IPS-18a (cell line): ENCODE measurements around the gene NEU4.
"Not testable (repeated sequence)": the region's sequence is repeated elsewhere in the genome, so short reads cannot be mapped to it uniquely, and the experiment has no call there.

Source experiments
- H3K27ac ChIP-seq: one replicate; pipeline ENCODE4 v1.5.1; 2013; ENCODE audit warnings: low read length
- H3K27me3 ChIP-seq: one replicate; pipeline ENCODE4 v1.6.1; 2013; ENCODE audit warnings: mild to moderate bottlenecking, low read length; ENCODE audit not compliant: control insufficient read depth, insufficient read depth
- H3K36me3 ChIP-seq: one replicate; pipeline ENCODE4 v1.6.1; 2013; ENCODE audit warnings: low read depth, low read length; ENCODE audit not compliant: control insufficient read depth
- H3K4me1 ChIP-seq: one replicate; pipeline ENCODE4 v1.6.1; 2013; ENCODE audit warnings: low read depth, low read length; ENCODE audit not compliant: control insufficient read depth
- H3K4me3 ChIP-seq: one replicate; pipeline ENCODE4 v1.5.1; 2013; ENCODE audit warnings: low read length
- H3K9ac ChIP-seq: one replicate; pipeline ENCODE4 v1.6.1; 2013; ENCODE audit warnings: mild to moderate bottlenecking, low read length, moderate library complexity
- H3K9me3 ChIP-seq: one replicate; pipeline ENCODE4 v1.6.1; 2013; ENCODE audit warnings: low read depth, low read length; ENCODE audit not compliant: control insufficient read depth

NEU4 gene

GRCh38 chr2:241777170-241777685 lies 31.8 kb upstream of the NEU4 start:
- no peaks in the 10 kb centered on the region for H3K27me3 ChIP-seq
- H3K27ac ChIP-seq: no peak overlapping the region
- H3K36me3 ChIP-seq: no peaks in the 10 kb centered on the region
- peaks cover 6% of the 10 kb centered on the region for H3K4me1 ChIP-seq
- H3K9me3 ChIP-seq: peaks cover 12% of the 10 kb centered on the region
- H3K9ac ChIP-seq: no peak overlapping the region
- H3K4me3 ChIP-seq: no peak overlapping the region

- Histone ChIP-seq H3K36me3 (no peaks in the 10 kb centered on the region), H3K9ac (no peak overlapping the region), H3K4me1 (peaks cover 6% of the 10 kb centered on the region), H3K27ac (no peak overlapping the region), H3K9me3 (peaks cover 18% of the 10 kb centered on the region), H3K27me3 (no peaks in the 10 kb centered on the region), H3K4me3 (no peak overlapping the region)
Measured at GRCh38 chr2:241777686-241778627, 31.0 kb upstream of the NEU4 start.

GRCh38 chr2:241780939-241781569 lies 27.9 kb upstream of the NEU4 start:
- peaks cover 18% of the 10 kb centered on the region for H3K9me3 ChIP-seq
- H3K9ac ChIP-seq: no peak overlapping the region
- no peak overlapping the region for H3K27ac ChIP-seq
- no peak overlapping the region for H3K4me3 ChIP-seq
- no peaks in the 10 kb centered on the region for H3K36me3 ChIP-seq
- no peaks in the 10 kb centered on the region for H3K27me3 ChIP-seq
- H3K4me1 ChIP-seq: peaks cover 6% of the 10 kb centered on the region

- not testable (repeated sequence) for H3K27me3 ChIP-seq, H3K4me1 ChIP-seq, H3K4me3 ChIP-seq, H3K9ac ChIP-seq, H3K36me3 ChIP-seq, H3K27ac ChIP-seq
- H3K9me3 ChIP-seq: peaks cover 18% of the 10 kb centered on the region
Measured at GRCh38 chr2:241782053-241782452, 26.9 kb upstream of the NEU4 start.

- Histone ChIP-seq H3K4me1 (no peaks in the 10 kb centered on the region), H3K9ac (no peak overlapping the region), H3K27me3 (no peaks in the 10 kb centered on the region), H3K27ac (no peak overlapping the region), H3K4me3 (no peak overlapping the region), H3K36me3 (no peaks in the 10 kb centered on the region), H3K9me3 (peaks cover 15% of the 10 kb centered on the region)
Measured at GRCh38 chr2:241788135-241788534, 20.9 kb upstream of the NEU4 start.

GRCh38 chr2:241788572-241788971 lies 20.4 kb upstream of the NEU4 start:
- H3K4me1 ChIP-seq: no peaks in the 10 kb centered on the region
- H3K27me3 ChIP-seq: no peaks in the 10 kb centered on the region
- H3K36me3 ChIP-seq: no peaks in the 10 kb centered on the region
- H3K27ac ChIP-seq: no peak overlapping the region
- peaks cover 15% of the 10 kb centered on the region for H3K9me3 ChIP-seq
- H3K9ac ChIP-seq: no peak overlapping the region
- no peak overlapping the region for H3K4me3 ChIP-seq

GRCh38 chr2:241791385-241791784 lies 17.6 kb upstream of the NEU4 start:
- not testable (repeated sequence) for H3K4me3 ChIP-seq, H3K4me1 ChIP-seq, H3K9ac ChIP-seq, H3K27ac ChIP-seq, H3K36me3 ChIP-seq, H3K27me3 ChIP-seq
- peaks cover 15% of the 10 kb centered on the region for H3K9me3 ChIP-seq

- H3K9me3 ChIP-seq: peaks cover 12% of the 10 kb centered on the region
- H3K27me3 ChIP-seq: no peaks in the 10 kb centered on the region
- H3K4me1 ChIP-seq: no peaks in the 10 kb centered on the region
- H3K9ac ChIP-seq: no peak overlapping the region
- no peak overlapping the region for H3K4me3 ChIP-seq
- H3K27ac ChIP-seq: no peak overlapping the region
- H3K36me3 ChIP-seq: no peaks in the 10 kb centered on the region
Measured at GRCh38 chr2:241793385-241793784, 15.6 kb upstream of the NEU4 start.

- Histone ChIP-seq H3K4me3 (no peak overlapping the region), H3K4me1 (no peaks in the 10 kb centered on the region), H3K9me3 (peaks cover 7% of the 10 kb centered on the region), H3K27me3 (no peaks in the 10 kb centered on the region), H3K27ac (no peak overlapping the region), H3K9ac (no peak overlapping the region), H3K36me3 (no peaks in the 10 kb centered on the region)
Measured at GRCh38 chr2:241794250-241794823, 14.7 kb upstream of the NEU4 start.

GRCh38 chr2:241795021-241795999 lies 13.7 kb upstream of the NEU4 start:
- no peak overlapping the region for H3K9ac ChIP-seq
- peaks cover 7% of the 10 kb centered on the region for H3K9me3 ChIP-seq
- no peaks in the 10 kb centered on the region for H3K4me1 ChIP-seq
- H3K36me3 ChIP-seq: no peaks in the 10 kb centered on the region
- no peak overlapping the region for H3K4me3 ChIP-seq
- no peaks in the 10 kb centered on the region for H3K27me3 ChIP-seq
- no peak overlapping the region for H3K27ac ChIP-seq

GRCh38 chr2:241796209-241796608 lies 12.8 kb upstream of the NEU4 start:
- no peaks in the 10 kb centered on the region for H3K9me3 ChIP-seq
- H3K4me3 ChIP-seq: no peak overlapping the region
- no peak overlapping the region for H3K9ac ChIP-seq
- H3K4me1 ChIP-seq: no peaks in the 10 kb centered on the region
- H3K36me3 ChIP-seq: no peaks in the 10 kb centered on the region
- no peak overlapping the region for H3K27ac ChIP-seq
- H3K27me3 ChIP-seq: no peaks in the 10 kb centered on the region
